ENCODE measurements around the gene POLE. TPM values are rescaled to one million over a fixed set of nuclear protein-coding genes. Genes with fewer than 3 reads are reported as not detected.

Gene POLE
- total and polyA plus RNA-seq, 9 of the 15 experiments (the other 6 are each of a cell fraction or from before 2014, with no cell fraction given): 2.4 to 154 (median 49.6) TPM

DNA sequence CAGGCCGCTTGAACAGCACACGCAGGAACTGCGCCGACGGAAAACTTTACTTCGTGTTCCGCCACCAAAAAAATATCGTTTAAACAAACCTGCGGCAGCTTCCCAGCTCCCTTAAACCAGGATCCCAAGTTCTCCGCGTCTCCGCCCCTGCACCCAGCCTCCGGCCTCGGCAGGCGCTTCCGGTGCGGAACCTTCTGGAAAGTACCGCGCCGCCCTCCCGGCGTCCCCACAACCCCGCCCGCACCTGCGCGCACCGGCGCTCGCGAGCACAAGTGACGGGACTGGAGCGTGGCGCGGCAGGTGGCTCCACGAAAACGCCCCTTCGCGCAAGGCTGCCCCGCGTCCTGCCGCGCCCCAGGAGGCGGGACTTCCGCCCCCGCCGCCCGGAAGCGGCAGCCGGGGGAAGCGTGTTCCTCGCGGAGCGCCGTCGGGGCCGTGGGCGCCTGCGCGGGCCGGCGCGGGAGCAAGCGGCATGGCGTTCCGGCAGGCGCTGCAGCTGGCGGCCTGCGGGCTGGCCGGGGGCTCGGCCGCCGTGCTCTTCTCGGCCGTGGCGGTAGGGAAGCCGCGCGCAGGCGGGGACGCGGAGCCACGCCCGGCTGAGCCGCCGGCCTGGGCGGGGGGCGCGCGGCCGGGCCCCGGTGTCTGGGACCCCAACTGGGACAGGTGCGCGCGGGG, 23.4 kb upstream of the POLE start, which contains the start of gene PGAM5 (continued):
- TF ChIP-seq CC2D1A (IDR thresholded peaks at IDR 0.05) (no peak), ELF4 (CRISPR knock-in tag; IDR thresholded peaks at IDR 0.05) (no peak), ETV5 (CRISPR knock-in tag; IDR thresholded peaks at IDR 0.05; ENCODE audit: low read depth) (peak; percentile 86), SNRNP70 (optimal IDR thresholded peaks at IDR 0.05; ENCODE audit: low read depth, low read length) (no peak), ZKSCAN1 (IDR thresholded peaks at IDR 0.05; ENCODE audit: low read depth, low read length) (peak; percentile 42; the same call in 1 of the 2 replicates), MIER1 (IDR thresholded peaks at IDR 0.05; ENCODE audit: low read depth) (no peak), ZNF347 (CRISPR knock-in tag; IDR thresholded peaks at IDR 0.05; ENCODE audit: low read depth) (no peak), RCOR1 (IDR thresholded peaks at IDR 0.05; ENCODE audit: borderline replicate concordance in 1 of 2, low read depth in 2 of 2, low read length in 2 of 2) (peak in 1 of 2 experiments; percentile 42; a peak in 1 of 4 replicates), THRAP3 (IDR thresholded peaks at IDR 0.05; ENCODE audit: borderline replicate concordance) (no peak), DACH1 (IDR thresholded peaks at IDR 0.05; ENCODE audit: partially characterized antibody) (no peak), SP2 (IDR thresholded peaks at IDR 0.05; ENCODE audit: extremely low read depth, low read depth, low read length, poor library complexity, severe bottlenecking) (peak; percentile 52), GABPA (tag; conservative IDR thresholded peaks at IDR 0.05; ENCODE audit: low read depth) (peak; percentile 99), BCOR (IDR thresholded peaks at IDR 0.05) (no peak), NR2C2 (CRISPR knock-in tag; IDR thresholded peaks at IDR 0.05) (no peak), NR2C2 (tag; IDR thresholded peaks at IDR 0.05) (peak; percentile 65; the same call in 1 of the 2 replicates), MYNN (IDR thresholded peaks at IDR 0.05) (no peak; the same call in 1 of the 2 replicates), MYNN (CRISPR knock-in tag; IDR thresholded peaks at IDR 0.05) (no peak), SIN3B (IDR thresholded peaks at IDR 0.05; ENCODE audit: low read depth) (peak; percentile 84), ZFPM2 (CRISPR knock-in tag; IDR thresholded peaks at IDR 0.05) (0 out of 2 replicates have a peak, but pooled peaks have one; percentile 36), OTX1 (CRISPR knock-in tag; IDR thresholded peaks at IDR 0.05) (no peak), RNF2 (IDR thresholded peaks at IDR 0.05) (no peak)
- TF ChIP-seq, protein P1, sequence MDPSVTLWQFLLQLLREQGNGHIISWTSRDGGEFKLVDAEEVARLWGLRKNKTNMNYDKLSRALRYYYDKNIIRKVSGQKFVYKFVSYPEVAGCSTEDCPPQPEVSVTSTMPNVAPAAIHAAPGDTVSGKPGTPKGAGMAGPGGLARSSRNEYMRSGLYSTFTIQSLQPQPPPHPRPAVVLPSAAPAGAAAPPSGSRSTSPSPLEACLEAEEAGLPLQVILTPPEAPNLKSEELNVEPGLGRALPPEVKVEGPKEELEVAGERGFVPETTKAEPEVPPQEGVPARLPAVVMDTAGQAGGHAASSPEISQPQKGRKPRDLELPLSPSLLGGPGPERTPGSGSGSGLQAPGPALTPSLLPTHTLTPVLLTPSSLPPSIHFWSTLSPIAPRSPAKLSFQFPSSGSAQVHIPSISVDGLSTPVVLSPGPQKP (CRISPR knock-in tag; IDR thresholded peaks at IDR 0.05): peak; percentile 81; the same call in 1 of the 2 replicates
- TF ChIP-seq, protein P2, sequence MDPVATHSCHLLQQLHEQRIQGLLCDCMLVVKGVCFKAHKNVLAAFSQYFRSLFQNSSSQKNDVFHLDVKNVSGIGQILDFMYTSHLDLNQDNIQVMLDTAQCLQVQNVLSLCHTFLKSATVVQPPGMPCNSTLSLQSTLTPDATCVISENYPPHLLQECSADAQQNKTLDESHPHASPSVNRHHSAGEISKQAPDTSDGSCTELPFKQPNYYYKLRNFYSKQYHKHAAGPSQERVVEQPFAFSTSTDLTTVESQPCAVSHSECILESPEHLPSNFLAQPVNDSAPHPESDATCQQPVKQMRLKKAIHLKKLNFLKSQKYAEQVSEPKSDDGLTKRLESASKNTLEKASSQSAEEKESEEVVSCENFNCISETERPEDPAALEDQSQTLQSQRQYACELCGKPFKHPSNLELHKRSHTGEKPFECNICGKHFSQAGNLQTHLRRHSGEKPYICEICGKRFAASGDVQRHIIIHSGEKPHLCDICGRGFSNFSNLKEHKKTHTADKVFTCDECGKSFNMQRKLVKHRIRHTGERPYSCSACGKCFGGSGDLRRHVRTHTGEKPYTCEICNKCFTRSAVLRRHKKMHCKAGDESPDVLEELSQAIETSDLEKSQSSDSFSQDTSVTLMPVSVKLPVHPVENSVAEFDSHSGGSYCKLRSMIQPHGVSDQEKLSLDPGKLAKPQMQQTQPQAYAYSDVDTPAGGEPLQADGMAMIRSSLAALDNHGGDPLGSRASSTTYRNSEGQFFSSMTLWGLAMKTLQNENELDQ (CRISPR knock-in tag; IDR thresholded peaks at IDR 0.05; ENCODE audit: borderline replicate concordance): no peak
- TF ChIP-seq, protein P3, sequence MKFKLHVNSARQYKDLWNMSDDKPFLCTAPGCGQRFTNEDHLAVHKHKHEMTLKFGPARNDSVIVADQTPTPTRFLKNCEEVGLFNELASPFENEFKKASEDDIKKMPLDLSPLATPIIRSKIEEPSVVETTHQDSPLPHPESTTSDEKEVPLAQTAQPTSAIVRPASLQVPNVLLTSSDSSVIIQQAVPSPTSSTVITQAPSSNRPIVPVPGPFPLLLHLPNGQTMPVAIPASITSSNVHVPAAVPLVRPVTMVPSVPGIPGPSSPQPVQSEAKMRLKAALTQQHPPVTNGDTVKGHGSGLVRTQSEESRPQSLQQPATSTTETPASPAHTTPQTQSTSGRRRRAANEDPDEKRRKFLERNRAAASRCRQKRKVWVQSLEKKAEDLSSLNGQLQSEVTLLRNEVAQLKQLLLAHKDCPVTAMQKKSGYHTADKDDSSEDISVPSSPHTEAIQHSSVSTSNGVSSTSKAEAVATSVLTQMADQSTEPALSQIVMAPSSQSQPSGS (CRISPR knock-in tag; IDR thresholded peaks at IDR 0.05): no peak
